Neural progenitor cell (in vitro differentiated cells): ENCODE measurements around the gene LYRM4.

Experiments
- EZH2 ChIP-seq: fragments of 200-600 bp; sonication (generic); IDR thresholded peaks from 2 replicates; pipeline ENCODE4 v1.6.1; 2017; ENCODE audit warnings: antibody characterized with exemption, mild to moderate bottlenecking, moderate library complexity
- EZH2phosphoT487 ChIP-seq: fragments of 200-600 bp; sonication (generic); IDR thresholded peaks from 2 replicates; pipeline ENCODE4 v1.6.1; 2017; ENCODE audit warnings: antibody characterized with exemption
- TF ChIP-seq, protein P1 (sequence below): fragments of 200-600 bp; sonication (generic); IDR thresholded peaks from 2 replicates; pipeline ENCODE4 v1.5.1; 2017; ENCODE audit warnings: antibody characterized with exemption, mild to moderate bottlenecking

GRCh38 chr6:5290097-5290496 lies 29.3 kb upstream of the LYRM4 start:
- TF ChIP-seq, protein P1, sequence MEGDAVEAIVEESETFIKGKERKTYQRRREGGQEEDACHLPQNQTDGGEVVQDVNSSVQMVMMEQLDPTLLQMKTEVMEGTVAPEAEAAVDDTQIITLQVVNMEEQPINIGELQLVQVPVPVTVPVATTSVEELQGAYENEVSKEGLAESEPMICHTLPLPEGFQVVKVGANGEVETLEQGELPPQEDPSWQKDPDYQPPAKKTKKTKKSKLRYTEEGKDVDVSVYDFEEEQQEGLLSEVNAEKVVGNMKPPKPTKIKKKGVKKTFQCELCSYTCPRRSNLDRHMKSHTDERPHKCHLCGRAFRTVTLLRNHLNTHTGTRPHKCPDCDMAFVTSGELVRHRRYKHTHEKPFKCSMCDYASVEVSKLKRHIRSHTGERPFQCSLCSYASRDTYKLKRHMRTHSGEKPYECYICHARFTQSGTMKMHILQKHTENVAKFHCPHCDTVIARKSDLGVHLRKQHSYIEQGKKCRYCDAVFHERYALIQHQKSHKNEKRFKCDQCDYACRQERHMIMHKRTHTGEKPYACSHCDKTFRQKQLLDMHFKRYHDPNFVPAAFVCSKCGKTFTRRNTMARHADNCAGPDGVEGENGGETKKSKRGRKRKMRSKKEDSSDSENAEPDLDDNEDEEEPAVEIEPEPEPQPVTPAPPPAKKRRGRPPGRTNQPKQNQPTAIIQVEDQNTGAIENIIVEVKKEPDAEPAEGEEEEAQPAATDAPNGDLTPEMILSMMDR = no peak
- TF ChIP-seq EZH2phosphoT487 (no peak), EZH2 (no peak)
